HEK293 (cell line): ENCODE results near the gene IGF2BP2.

ENCODE experiments used
- CTCF ChIA-PET: fragments of 350-600 bp; formaldehyde crosslinking; extraction: SDS; loops from one replicate; lab custom pipeline; 2021; ENCODE audit warnings: antibody characterized with exemption; lab: Yijun Ruan, JAX
- POLR2A ChIA-PET: fragments of 300-600 bp; formaldehyde crosslinking; extraction: SDS; loops from one replicate; lab custom pipeline; 2020; ENCODE audit warnings: antibody characterized with exemption, inconsistent platforms; lab: Yijun Ruan, JAX
- H3K27ac ChIP-seq: fragments of 200-500 bp; sonication (Bioruptor generic); 2 replicates; pipeline ENCODE4 v1.5.1; 2014; ENCODE audit warnings: low read depth, low read length, control low read depth, inconsistent platforms; ENCODE audit errors: extremely low read depth
- H3K36me3 ChIP-seq, 2 experiments: fragments of 200-500 bp in 1 of 2; sonication (Bioruptor generic) in 1 of 2; 1 replicate in 1 of 2; 2 replicates in 1 of 2; pipeline ENCODE4 v1.5.1; 2014 to 2017; ENCODE audit warnings: inconsistent platforms in 2 of 2, low read length in 2 of 2; ENCODE audit not compliant: control insufficient read depth in 2 of 2, insufficient read depth in 1 of 2
- H3K4me1 ChIP-seq: fragments of 200-500 bp; sonication (Bioruptor generic); 2 replicates; pipeline ENCODE4 v1.5.1; 2014; ENCODE audit warnings: mild to moderate bottlenecking, low read length, inconsistent platforms; ENCODE audit not compliant: control insufficient read depth, insufficient read depth
- H3K4me3 ChIP-seq: 2 replicates; pipeline ENCODE4 v1.5.1; 2011; ENCODE audit warnings: low read depth, mild to moderate bottlenecking, control low read depth, low read length, moderate library complexity
- H3K9me3 ChIP-seq: fragments of 200-500 bp; sonication (Bioruptor generic); 2 replicates; pipeline ENCODE4 v1.5.1; 2014; ENCODE audit warnings: low read depth, low read length, inconsistent platforms; ENCODE audit not compliant: control insufficient read depth, insufficient read depth
- EGR2 ChIP-seq: fragments of 450-650 bp; formaldehyde crosslinking; IDR thresholded peaks from 2 replicates; pipeline ENCODE4 v1.5.1; 2016; ENCODE audit warnings: low read depth, missing biosample characterization, missing genetic modification characterization
- GLIS2 ChIP-seq: fragments of 450-650 bp; formaldehyde crosslinking; IDR thresholded peaks from 2 replicates; pipeline ENCODE4 v1.5.1; 2016; ENCODE audit warnings: missing biosample characterization, missing genetic modification characterization
- KLF10 ChIP-seq: fragments of 450-650 bp; IDR thresholded peaks from 2 replicates; pipeline ENCODE4 v1.5.1; 2018; ENCODE audit warnings: missing biosample characterization, mild to moderate bottlenecking, missing genetic modification characterization
- KLF9 ChIP-seq: fragments of 450-650 bp; formaldehyde crosslinking; IDR thresholded peaks from 2 replicates; pipeline ENCODE4 v1.5.1; 2016; ENCODE audit warnings: missing biosample characterization, missing genetic modification characterization, low read depth
- MZF1 ChIP-seq: fragments of 450-650 bp; formaldehyde crosslinking; IDR thresholded peaks from 2 replicates; pipeline ENCODE4 v1.5.1; 2017; ENCODE audit warnings: missing biosample characterization, missing genetic modification characterization, borderline replicate concordance
- REPIN1 ChIP-seq: fragments of 450-650 bp; formaldehyde crosslinking; IDR thresholded peaks from 2 replicates; pipeline ENCODE4 v1.5.1; 2017; ENCODE audit warnings: missing biosample characterization, missing genetic modification characterization, low read depth
- ZBTB10 ChIP-seq: fragments of 450-650 bp; formaldehyde crosslinking; IDR thresholded peaks from 2 replicates; pipeline ENCODE4 v1.5.1; 2016; ENCODE audit warnings: missing biosample characterization, missing genetic modification characterization
- ZBTB20 ChIP-seq: fragments of 450-650 bp; formaldehyde crosslinking; IDR thresholded peaks from 2 replicates; pipeline ENCODE4 v1.5.1; 2016; ENCODE audit warnings: missing biosample characterization, missing genetic modification characterization
- ZBTB26 ChIP-seq: fragments of 450-650 bp; formaldehyde crosslinking; optimal IDR thresholded peaks from 2 replicates; pipeline ENCODE3; 2016; ENCODE audit warnings: missing biosample characterization, mild to moderate bottlenecking, missing genetic modification characterization
- ZEB2 ChIP-seq: fragments of 450-650 bp; formaldehyde crosslinking; IDR thresholded peaks from 2 replicates; pipeline ENCODE4 v1.5.1; 2016; ENCODE audit warnings: missing biosample characterization, missing genetic modification characterization
- ZIC2 ChIP-seq: fragments of 450-650 bp; formaldehyde crosslinking; IDR thresholded peaks from 2 replicates; pipeline ENCODE4 v1.5.1; 2016; ENCODE audit warnings: missing biosample characterization, missing genetic modification characterization
- ZNF132 ChIP-seq: fragments of 450-650 bp; formaldehyde crosslinking; IDR thresholded peaks from 2 replicates; pipeline ENCODE4 v1.5.1; 2017; ENCODE audit warnings: missing biosample characterization, missing genetic modification characterization, borderline replicate concordance
- ZNF335 ChIP-seq: fragments of 450-650 bp; formaldehyde crosslinking; conservative IDR thresholded peaks from 2 replicates; pipeline ENCODE4 v1.5.1; 2016; ENCODE audit warnings: missing biosample characterization, missing genetic modification characterization
- ZNF366 ChIP-seq: fragments of 450-650 bp; formaldehyde crosslinking; conservative IDR thresholded peaks from 2 replicates; pipeline ENCODE4 v1.5.1; 2016; ENCODE audit warnings: missing biosample characterization, missing genetic modification characterization
- ZNF394 ChIP-seq: fragments of 450-650 bp; formaldehyde crosslinking; IDR thresholded peaks from 2 replicates; pipeline ENCODE4 v1.5.1; 2016; ENCODE audit warnings: missing biosample characterization, missing genetic modification characterization, mild to moderate bottlenecking, moderate library complexity, borderline replicate concordance
- ZNF426 ChIP-seq: fragments of 450-650 bp; formaldehyde crosslinking; IDR thresholded peaks from 2 replicates; pipeline ENCODE4 v1.5.1; 2017; ENCODE audit warnings: missing biosample characterization, missing genetic modification characterization, mild to moderate bottlenecking, inconsistent platforms, moderate library complexity
- ZNF510 ChIP-seq: fragments of 450-650 bp; formaldehyde crosslinking; IDR thresholded peaks from 2 replicates; pipeline ENCODE4 v1.5.1; 2018; ENCODE audit warnings: mild to moderate bottlenecking, missing genetic modification characterization, missing biosample characterization; ENCODE audit not compliant: insufficient replicate concordance
- ZNF514 ChIP-seq: fragments of 450-650 bp; formaldehyde crosslinking; IDR thresholded peaks from 2 replicates; pipeline ENCODE4 v1.5.1; 2016; ENCODE audit warnings: missing biosample characterization, missing genetic modification characterization
- ZNF558 ChIP-seq: fragments of 450-650 bp; formaldehyde crosslinking; IDR thresholded peaks from 2 replicates; pipeline ENCODE4 v1.5.1; 2016; ENCODE audit warnings: missing biosample characterization, missing genetic modification characterization
- ZNF610 ChIP-seq: fragments of 450-650 bp; formaldehyde crosslinking; IDR thresholded peaks from 2 replicates; pipeline ENCODE4 v1.5.1; 2016; ENCODE audit warnings: missing biosample characterization, missing genetic modification characterization, borderline replicate concordance
- ZNF621 ChIP-seq: fragments of 450-650 bp; formaldehyde crosslinking; IDR thresholded peaks from 2 replicates; pipeline ENCODE4 v1.5.1; 2017; ENCODE audit warnings: missing biosample characterization, missing genetic modification characterization
- ZNF660 ChIP-seq: fragments of 450-650 bp; IDR thresholded peaks from 2 replicates; pipeline ENCODE4 v1.5.1; 2018; ENCODE audit warnings: missing biosample characterization, mild to moderate bottlenecking, missing genetic modification characterization
- ZNF792 ChIP-seq: fragments of 450-650 bp; formaldehyde crosslinking; IDR thresholded peaks from 2 replicates; pipeline ENCODE4 v1.5.1; 2016; ENCODE audit warnings: missing biosample characterization, missing genetic modification characterization
- ZSCAN30 ChIP-seq: fragments of 450-650 bp; IDR thresholded peaks from 2 replicates; pipeline ENCODE4 v1.5.1; 2018; ENCODE audit warnings: missing biosample characterization, mild to moderate bottlenecking, missing genetic modification characterization, moderate library complexity
- ZXDB ChIP-seq: fragments of 450-650 bp; formaldehyde crosslinking; IDR thresholded peaks from 2 replicates; pipeline ENCODE4 v1.5.1; 2016; ENCODE audit warnings: missing biosample characterization, missing genetic modification characterization
- TF ChIP-seq, protein P1 (sequence below): fragments of 450-650 bp; formaldehyde crosslinking; IDR thresholded peaks from 2 replicates; pipeline ENCODE4; 2016; ENCODE audit warnings: missing biosample characterization, missing genetic modification characterization

The IGF2BP2 gene

GRCh38 chr3:185824051-185825005 lies 514 bp downstream of the IGF2BP2 start (continued):
- TF ChIP-seq ZBTB10 (tag by site-specific recombination) (peak; percentile 89), ZNF510 (tag by site-specific recombination) (no peak), ZNF792 (tag by site-specific recombination) (no peak), ZNF660 (tag by site-specific recombination) (peak; percentile 4; the same call in 1 of the 2 replicates), ZBTB26 (tag by site-specific recombination) (peak; percentile 46), KLF10 (tag by site-specific recombination) (no peak), GLIS2 (tag by site-specific recombination) (peak; percentile 90)
- TF ChIP-seq, all 188 proteins: peak for 12

- Histone ChIP-seq H3K4me3 (peak overlapping the region; percentile 94), H3K9me3 (no peaks in the 10 kb centered on the region), H3K4me1 (0 out of 2 replicates have a peak, but pooled peaks cover 4% of the 10 kb centered on the region), H3K27ac (peak overlapping the region; percentile 94), H3K36me3 (peaks cover 0 to 10% of the 10 kb centered on the region in 2 experiments; a peak in 1 of 3 replicates)
- POLR2A ChIA-PET: interaction anchor here (0.6 to 3.0 kb wide), 5 partner anchors 51 to 147 kb away, joined by 3 to 26 read pairs (median 4); partner anchors contain the start of gene TRA2B
- CTCF ChIA-PET: interaction anchor here (0.6 to 1.7 kb wide), 10 partner anchors 38 to 1005 kb away, joined by 3 to 9 read pairs (median 4); no protein-coding TSS in a partner anchor
- TF ChIP-seq ZNF366 (tag by site-specific recombination): 0 out of 2 replicates have a peak, but pooled peaks have one; percentile 22
- TF ChIP-seq ZXDB (tag by site-specific recombination): peak; percentile 71; the same call in 1 of the 2 replicates
- TF ChIP-seq ZNF660 (tag by site-specific recombination): peak; percentile 45; the same call in 1 of the 2 replicates
- no peak for TF ChIP-seq ZNF426 (tag by site-specific recombination)
- TF ChIP-seq ZSCAN30 (tag by site-specific recombination): peak; percentile 9; the same call in 1 of the 2 replicates
- no peak for TF ChIP-seq ZNF132
- TF ChIP-seq, protein P1, sequence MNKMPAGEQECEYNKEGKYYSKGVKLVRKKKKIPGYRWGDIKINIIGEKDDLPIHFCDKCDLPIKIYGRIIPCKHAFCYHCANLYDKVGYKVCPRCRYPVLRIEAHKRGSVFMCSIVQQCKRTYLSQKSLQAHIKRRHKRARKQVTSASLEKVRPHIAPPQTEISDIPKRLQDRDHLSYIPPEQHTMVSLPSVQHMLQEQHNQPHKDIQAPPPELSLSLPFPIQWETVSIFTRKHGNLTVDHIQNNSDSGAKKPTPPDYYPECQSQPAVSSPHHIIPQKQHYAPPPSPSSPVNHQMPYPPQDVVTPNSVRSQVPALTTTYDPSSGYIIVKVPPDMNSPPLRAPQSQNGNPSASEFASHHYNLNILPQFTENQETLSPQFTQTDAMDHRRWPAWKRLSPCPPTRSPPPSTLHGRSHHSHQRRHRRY (tag by site-specific recombination): no peak
- no peak for TF ChIP-seq ZNF621 (tag by site-specific recombination)
- peak; percentile 74; the same call in 1 of the 2 replicates for TF ChIP-seq ZNF610 (tag by site-specific recombination)
- peak; percentile 43; the same call in 1 of the 2 replicates for TF ChIP-seq KLF9 (tag by site-specific recombination)
- TF ChIP-seq ZNF335: peak; percentile 37; the same call in 1 of the 2 replicates
- TF ChIP-seq ZBTB20 (tag by site-specific recombination): peak; percentile 83
- peak; percentile 64 for TF ChIP-seq ZIC2 (tag by site-specific recombination)
- TF ChIP-seq GLIS2 (tag by site-specific recombination): peak; percentile 94
- TF ChIP-seq EGR2 (tag by site-specific recombination): peak; percentile 31; the same call in 1 of the 2 replicates
- no peak for TF ChIP-seq ZNF514 (tag by site-specific recombination)
- TF ChIP-seq ZEB2 (tag by site-specific recombination): peak; percentile 86
- no peak for TF ChIP-seq ZNF558 (tag by site-specific recombination)
- peak; percentile 62; the same call in 1 of the 2 replicates for TF ChIP-seq ZNF394
- TF ChIP-seq ZBTB26 (tag by site-specific recombination): peak; percentile 68
- no peak for TF ChIP-seq MZF1 (tag by site-specific recombination)
- no peak for TF ChIP-seq REPIN1 (tag by site-specific recombination)
These were observed 1.5 kb downstream of the IGF2BP2 start for GRCh38 chr3:185823078-185824044.
